Hippocampal formation (tissue), 2 donors: ENCODE results near the gene LHFPL3.
"Not testable (repeated sequence)": the region's sequence is repeated elsewhere in the genome, so short reads cannot be mapped to it uniquely, and the experiment has no call there.

ENCODE experiments used
- DNase-seq, 2 donors: peaks; one replicate each; lab custom pipeline; 2025; lab: John Stamatoyannopoulos, UW

The LHFPL3 gene

DNA sequence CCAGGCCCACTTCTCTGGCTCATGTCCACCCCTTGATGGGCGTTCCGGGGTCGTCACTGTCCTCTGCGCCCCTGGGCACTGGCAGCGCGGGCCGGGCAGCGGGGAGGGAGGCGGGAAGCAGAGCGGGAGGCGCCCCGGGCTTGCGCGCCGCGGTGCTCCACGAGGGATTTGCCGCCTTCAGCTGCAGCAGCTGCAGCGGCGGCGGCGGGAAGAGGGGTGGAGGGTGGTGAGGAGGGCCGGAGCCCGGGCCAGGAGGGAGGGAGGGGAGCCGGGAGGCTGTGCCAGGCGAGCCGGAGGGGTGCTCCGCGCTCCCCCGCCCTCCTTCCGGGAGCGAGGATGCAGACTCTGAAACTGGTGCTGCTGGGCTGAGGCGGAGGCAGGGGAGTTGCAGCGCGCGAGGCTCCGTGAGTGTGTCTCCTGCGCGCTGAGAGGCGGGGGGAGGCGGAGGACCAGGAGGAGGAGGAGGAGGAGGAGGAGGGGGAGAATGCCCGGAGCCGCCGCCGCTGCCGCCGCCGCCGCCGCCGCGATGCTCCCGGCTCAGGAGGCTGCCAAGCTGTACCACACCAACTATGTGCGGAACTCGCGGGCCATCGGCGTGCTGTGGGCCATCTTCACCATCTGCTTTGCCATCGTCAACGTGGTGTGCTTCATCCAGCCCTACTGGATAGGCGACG, at the start of gene LHFPL3:
Gene LHFPL3 (plus strand): TSS at position 308 of the 674 bp plus-strand sequence.
- peak; percentile 9 to 38 for DNase-seq

DNA sequence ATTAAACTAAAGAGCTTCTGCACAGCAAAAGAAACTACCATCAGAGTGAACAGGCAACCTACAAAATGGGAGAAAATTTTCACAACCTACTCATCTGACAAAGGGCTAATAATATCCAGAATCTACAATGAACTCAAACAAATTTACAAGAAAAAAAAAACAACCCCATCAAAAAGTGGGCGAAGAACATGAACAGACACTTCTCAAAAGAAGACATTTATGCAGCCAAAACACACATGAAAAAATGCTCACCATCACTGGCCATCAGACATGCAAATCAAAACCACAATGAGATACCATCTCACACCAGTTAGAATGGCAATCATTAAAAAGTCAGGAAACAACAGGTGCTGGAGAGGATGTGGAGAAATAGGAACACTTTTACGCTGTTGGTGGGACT, 46.7 kb upstream of the LHFPL3 start:
- DNase-seq = not testable (repeated sequence)

DNA sequence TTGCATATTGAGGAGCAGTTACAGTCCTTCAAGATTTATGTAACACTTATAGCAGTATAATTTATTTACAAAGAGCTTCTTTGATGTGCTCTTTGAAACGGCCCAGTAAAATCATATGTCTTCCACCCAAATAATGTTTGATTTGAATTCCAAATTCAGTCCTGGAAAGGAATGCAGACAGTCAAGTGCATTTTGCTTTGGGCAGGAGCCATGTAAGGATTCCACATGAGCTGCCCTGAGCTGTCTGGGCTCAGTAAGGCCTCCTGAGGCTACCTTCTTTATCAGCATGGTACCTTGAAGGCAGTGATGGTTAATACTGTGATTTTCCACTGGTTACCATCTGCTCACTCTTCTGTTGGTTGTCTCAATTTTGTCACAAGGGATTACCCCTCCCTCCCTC, 41.6 kb upstream of the LHFPL3 start:
- no peak for DNase-seq

DNA sequence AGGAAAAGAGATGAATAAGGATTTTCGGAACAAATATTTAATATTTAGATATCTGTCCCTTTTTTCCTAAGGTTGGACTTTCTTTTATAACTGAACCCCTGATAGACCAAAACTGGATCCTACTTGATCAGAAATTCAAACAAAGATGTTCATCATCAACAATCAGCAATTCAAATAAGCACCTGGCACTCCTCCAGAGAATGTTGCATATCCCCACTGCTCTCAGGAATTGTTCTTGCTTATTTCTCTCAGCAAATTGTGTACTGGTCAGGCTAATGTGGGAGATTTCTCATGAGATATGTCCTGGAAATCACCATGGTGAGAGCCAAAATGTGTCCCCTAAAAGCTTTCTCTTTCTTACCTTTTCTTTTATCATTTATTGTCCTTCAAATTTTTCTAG, 40.3 kb upstream of the LHFPL3 start:
- no peak for DNase-seq

DNA sequence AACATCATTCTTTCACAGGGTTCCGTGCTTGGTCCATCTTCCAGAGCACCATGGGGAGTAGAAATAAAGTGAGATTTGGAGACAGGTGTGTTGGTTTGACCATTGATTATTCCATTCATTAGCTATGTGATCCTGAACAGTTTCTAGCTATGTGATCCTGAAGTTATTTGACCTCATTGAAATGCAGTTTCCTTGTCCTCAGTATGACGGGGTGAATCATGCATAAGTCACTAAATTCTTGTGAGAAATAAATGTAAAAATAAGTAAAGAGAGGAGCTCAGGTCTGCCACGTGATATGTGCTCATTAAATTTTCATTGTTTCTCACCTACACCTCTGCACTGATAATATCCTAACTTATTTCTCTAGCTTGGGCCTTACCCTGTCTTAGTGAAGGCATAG, 34.1 kb upstream of the LHFPL3 start:
- no peak for DNase-seq

DNA sequence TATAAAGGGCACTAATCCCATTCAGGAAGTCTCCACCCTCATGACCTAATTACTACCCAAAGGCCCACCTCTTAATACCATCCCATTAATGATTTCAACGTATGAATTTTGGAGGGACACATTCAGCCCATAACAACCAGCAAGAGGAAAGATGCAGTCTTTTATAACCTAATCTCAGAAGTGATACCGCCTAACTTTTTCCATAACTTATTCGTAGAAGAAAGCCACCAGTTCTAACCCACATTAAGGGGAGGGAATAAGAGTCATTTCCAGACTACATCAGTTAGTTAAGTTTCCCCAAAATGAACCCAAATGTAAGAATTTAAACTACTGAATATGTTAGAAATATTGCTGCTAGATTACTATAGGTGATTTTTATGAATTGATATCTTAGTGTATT, 32.1 kb upstream of the LHFPL3 start:
- DNase-seq = no peak

DNA sequence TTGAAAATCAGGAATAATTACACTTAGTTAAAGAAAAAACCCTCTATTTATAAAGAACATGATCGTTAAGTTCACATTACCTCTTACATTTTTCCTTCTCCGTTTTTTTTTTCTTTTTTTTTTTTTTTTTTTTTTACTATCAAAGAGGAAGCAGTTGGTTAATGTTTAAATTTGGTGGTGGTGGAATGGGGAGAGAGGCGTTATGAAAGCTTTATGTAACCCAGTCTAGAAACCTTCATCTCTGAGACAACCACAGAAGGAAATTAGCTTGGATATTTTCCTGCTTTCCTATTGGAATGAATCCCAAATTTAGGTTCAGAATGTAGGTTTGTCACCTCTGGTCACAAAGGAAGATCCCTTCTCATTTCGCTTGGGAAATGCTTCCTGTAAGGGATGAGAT, 31.5 kb upstream of the LHFPL3 start:
- no peak for DNase-seq

DNA sequence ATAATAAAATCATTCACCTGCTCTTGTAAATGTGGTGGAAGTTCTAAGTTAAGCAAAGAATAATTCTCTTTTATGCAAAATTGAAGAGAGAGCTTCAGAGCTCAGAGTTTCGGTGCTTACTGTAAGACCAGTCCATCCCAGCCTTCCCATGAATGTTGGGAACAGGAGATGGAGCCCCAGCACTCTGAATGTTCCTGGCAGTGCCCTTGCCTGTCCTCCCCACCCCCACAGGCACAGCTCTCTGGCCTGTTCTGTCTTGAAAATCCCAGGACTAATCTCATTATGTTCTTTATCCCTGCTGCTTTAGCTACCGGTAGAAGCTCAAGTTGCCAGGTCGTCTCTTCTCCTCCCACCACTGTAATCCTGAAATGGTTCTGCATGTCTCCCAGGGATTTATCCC, 29.1 kb upstream of the LHFPL3 start:
- DNase-seq = no peak

DNA sequence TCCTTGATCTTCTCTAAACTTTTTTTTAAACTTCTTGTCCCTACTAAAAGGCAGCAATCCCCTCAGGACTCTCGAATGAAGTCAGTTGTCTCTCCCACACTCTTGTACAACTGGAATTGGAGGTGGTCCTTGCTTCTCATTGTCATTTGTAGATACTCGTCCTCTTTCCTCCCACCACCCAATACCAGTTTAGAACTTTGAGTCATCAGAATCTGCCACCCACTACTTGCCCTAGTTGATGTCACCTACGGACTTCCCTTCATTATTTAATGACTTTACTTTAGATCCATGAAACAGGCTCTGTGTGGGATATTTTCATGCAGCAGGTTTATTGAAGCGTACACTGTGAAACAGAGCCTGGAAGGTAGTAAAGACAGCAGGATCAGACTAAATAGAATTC, 28.6 kb upstream of the LHFPL3 start:
- no peak for DNase-seq

DNA sequence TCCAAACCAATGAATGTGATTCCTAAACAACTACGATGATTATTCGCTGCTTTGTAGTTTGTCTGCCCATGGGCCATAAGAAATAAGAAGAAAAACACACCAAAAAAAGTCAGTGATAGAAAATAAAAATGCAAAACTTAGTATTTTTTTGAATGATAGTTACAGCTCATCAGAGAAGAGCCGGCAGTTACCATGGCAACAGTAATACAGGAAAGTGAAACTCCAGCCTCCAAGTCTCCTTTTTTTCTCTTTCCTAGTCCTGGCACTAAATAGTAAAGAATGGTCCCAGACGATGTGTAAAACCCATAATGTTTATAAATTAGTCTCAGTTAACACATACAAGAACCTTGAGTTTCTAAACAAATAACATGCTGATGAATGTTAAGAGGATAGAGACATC, 21.6 kb upstream of the LHFPL3 start:
- no peak for DNase-seq

DNA sequence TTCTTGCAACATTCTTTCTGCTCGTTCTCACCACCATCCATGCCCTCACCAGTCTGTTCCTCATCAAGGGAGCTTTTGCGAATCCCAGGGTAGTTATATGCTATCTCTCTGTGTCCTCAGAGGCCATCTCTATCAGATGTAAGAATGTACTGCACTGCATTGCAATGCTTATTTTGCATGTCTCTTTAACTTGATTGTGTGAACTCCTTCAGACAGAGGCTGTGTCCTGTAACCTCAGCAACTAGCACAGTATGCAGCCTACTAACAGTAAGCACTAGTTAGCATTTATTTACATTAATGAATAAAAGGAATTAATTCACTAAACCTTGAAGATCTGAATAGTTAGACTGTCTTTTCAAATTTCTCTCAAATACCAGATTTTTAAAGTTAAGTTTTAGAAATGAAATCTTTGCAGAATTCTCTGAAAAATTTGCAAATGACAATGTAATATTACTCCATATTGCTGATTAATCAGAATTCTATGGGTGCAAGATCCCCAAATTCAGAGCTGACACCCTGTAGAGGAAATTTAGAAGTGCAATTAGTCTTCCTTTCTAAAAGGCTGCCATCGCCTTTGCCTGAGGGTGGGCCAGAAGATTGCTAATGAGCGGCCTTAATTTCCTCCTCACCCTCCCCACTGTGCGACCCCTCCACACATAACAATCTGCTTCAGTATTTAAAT, 10.3 kb upstream of the LHFPL3 start:
- no peak for DNase-seq

DNA sequence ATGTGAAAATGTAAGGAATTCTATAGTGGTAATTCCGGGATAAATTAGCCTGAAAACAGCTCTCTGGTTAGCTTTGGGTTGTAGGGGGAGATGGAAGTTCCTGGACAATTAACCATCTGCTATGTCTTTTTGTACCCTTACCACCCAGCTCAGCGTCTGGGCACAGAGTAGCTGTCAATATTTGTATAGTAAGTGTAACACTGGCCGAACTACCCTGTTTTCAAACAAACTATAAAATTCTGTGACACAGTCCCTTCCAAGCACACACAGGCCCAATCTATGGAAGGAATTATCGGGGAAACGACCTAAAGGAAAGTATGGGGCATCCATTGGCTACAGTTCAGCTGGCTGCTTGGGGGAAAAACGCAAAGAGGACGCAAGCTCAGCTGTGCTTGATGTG, 869 bp upstream of the LHFPL3 start:
- no peak for DNase-seq

DNA sequence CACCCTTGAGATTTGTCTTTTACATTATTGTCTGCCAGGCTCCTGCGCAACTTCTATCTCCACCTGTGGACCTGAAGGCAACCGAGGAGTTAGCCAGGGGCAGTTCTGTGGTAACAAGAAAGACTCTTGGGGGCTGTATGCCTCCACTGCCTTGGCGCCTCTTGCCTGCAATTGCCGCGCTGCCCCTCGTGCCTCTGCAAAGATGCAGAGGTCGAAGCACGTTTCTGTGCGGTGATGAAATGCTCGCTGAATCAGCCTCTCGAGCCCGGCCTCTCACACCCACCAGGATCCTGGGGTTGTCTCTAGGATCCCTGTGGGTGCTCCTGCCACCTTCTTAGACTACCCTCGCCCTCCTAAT, 486 bp upstream of the LHFPL3 start:
- no peak for DNase-seq

DNA sequence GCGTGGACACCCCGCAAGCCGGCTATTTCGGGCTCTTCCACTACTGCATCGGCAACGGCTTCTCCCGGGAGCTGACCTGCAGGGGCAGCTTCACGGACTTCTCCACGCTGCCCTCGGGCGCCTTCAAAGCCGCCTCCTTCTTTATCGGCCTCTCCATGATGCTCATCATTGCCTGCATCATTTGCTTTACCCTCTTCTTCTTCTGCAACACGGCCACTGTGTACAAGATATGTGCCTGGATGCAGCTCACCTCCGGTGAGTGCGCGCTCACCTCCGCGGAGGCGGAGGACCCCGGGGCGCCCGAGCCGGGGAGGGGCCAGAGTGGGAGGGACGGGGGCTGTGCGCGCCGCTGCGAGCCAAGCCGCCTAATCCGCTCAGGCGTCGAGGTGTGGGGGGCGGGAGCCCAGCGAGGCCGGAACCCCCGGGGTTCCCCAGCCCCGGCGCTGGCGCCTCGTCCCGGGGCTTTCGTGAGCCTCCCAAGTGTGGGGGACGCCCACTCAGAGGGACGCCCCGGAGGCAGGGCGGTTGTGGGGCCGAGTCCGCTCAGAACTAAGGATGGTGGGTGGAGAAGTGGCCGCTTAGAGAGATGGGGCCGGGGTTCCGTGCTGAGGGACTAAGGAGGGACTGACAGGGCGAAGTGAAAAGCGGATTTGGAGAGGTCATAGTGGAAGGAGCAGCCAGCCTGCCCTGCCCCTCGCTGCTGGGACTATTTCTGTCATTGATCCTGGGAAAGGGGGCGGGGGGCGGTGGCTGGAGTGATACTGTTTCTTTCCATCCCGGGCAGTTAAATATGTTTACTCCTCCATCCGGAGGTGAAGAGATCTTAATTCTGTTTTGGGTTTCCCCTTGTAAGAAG, 795 bp downstream of the LHFPL3 start:
- no peak for DNase-seq

DNA sequence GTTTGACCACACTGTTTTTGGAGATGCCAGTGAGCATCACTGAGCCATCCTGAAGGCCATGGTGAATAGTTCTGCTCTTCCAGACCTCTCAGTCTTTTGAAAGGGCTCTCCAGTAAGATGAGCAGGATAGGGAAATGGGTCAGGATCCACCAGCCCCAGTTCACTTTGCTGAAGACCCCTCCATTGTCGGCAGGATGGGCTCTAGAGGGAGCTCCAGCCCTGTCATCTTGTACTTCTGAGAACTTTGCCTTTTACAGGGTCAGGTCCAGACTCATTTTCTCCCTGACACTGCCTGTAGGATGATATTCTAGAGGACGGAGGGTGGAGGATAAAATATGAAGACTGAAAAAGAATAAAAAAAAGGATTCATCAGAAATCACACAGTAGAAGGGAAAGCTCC, 13.1 kb downstream of the LHFPL3 start:
- peak; percentile 2 to 14 for DNase-seq

DNA sequence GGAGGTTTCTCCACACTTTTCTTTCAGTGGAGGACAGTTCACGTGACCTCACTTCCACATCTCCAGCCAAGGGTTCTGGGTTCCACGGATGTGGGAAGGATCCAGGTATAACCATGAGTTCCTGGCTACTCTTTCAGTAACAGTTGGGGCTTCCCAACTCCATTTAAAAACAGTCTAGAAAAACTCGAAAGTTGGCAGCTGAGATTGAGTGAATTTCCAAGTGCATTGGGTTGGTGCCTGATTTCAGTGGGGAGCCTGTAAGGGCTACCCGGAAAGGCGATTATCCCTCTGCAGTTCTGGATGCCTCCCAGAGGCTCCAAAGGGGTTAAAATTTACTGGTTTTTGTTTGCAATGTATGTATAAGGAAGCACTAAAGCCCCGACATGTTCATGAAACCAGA, 24.3 kb downstream of the LHFPL3 start:
- no peak for DNase-seq

DNA sequence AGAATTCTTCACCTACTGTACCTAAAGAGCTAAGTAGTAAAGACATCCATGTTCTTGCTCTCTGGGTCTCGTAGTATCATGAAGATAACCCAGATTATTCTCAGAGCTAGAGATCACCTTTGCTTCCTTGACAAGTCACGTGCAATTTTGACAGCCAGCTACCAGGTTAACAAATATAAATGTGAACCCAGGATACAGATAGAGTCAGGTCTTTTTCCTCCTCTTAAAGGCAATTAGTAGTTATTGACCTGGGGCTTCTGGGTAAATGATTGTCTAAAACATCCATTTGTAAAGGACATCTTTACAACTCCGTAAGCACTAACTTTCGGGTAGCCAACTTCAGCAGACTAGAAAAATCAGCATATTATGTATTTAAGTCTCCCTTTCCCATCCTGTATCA, 28.8 kb downstream of the LHFPL3 start:
- no peak for DNase-seq

DNA sequence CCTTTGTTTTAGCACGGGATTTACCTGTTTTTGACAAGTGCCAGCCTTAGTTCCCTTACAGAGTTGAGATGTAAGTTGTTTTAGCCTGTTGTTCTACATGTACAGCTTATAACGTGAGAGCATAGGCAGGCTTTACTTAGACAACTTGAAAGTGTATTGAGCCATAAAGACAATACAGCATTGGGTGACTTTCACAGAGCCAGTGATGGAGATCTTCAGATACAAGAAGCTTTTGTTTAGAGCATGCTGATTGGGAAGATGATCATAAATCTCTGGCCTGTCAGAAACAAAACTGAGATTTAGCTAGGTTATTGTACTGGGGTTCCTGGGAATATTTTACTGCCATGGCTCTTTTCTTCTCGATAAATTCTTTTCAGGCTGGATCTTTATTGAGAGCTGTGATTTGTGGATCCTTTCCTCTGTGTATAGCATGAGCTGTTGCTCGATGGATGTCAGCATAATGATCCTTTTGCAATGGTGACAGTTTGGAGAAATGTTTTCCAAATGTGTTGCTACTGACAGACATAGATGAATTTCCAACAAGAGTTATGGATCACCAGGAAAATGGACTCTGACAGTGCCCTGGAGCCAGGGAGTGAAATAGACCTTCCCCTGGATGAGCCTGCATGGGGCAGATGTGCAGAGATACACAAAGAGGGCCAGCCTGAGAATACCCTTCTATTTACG, 30.2 kb downstream of the LHFPL3 start:
- no peak for DNase-seq

DNA sequence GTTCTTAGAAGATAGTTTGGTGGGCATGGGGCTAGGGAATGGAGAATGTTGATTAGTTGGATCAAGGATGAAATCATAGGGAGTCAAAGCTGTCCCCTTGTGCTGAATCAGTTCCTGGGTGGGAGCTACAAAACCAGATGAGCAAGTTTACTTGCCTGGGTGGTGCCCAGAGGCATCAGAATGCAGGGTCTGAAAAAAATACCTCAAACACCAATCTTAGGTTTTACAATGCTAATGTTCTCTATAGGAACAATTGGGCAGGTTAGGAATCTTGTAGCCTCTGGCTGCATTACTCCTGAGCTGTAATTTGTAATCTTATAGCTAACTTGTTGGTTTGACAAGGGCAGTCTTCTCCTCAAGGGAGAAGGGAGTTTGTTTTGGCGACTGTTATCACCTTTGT, 34.4 kb downstream of the LHFPL3 start:
- DNase-seq = no peak

DNA sequence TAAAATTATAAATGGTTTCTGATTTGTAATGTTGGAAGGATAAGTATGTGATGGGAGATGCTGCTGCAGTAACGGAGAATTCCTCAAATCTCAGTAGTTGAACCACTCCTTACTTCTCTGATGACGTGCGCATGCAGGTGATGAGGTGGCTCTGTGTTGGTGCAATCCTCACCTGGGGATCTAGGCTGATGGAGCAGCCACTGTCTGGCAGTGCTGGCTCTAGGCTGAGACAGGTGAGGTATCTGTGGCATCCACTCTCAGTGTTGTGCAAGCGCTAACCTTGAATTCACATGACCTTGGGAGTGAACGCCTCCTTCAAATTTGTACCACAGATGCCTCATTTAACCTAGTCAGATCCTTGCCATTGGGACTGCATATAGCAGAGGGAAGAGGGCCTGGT, 35.0 kb downstream of the LHFPL3 start:
- no peak for DNase-seq

DNA sequence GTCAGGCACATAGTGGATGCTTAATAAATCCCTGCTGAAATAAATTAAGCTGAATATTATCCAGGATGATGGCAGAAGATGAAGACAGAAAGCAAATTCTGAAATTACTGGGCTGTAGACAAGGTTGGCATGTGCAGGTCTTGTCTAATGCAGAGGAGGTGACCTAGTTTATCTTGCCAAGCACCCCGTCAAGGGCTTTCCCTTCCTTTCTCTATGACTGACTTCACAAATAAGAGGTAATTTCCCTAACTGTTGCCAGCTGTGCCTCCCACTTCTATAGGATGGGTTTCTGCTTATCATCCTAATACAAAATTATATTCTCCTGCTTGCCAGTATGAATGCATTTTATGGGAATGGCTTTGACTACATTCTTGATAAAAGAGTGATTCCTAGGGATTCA, 38.0 kb downstream of the LHFPL3 start:
- no peak for DNase-seq

DNA sequence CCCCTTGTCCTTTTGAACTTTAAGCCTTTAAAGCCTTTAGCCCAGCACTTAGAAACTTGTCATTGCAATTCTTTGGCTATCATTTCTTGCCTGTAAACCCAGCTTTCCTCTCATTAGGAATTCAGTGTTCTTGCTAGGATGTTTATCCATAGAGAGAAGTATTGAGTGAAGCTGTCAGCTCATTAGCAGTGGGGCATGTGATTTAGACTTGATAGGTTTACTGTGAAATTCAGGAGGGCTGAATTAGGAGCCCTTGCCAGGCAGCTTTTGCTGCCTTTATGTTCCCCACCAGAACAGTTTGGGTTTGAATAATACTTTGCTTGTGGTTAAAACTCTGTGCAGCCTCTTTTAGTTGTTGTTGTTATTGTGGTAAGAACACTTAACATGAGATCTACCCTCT, 39.5 kb downstream of the LHFPL3 start:
- no peak for DNase-seq
